IMR-90 (cell line): ENCODE data around the gene INPPL1. TPM values are rescaled to one million over a fixed set of nuclear protein-coding genes. Genes with fewer than 3 reads are reported as not detected.

ENCODE experiments used
- ATAC-seq: fragments of 200-7000 bp; cut with Tn5 transposase; 2 replicates; pipeline ENCODE4 v1.9.1; 2020; ENCODE audit warnings: low read depth, mild to moderate bottlenecking, moderate library complexity
- BruUV-seq: library from RNA; stranded (reverse); fragments of 400-500 nt; replicated peaks from 2 replicates; lab custom pipeline; 2021; lab: Mats Ljungman, UMichigan
- CTCF ChIA-PET: fragments of 300-600 bp; formaldehyde crosslinking; extraction: SDS; loops from one replicate; lab custom pipeline; 2021; ENCODE audit warnings: antibody characterized with exemption; lab: Yijun Ruan, JAX
- POLR2A ChIA-PET: fragments of 300-600 bp; sonication (Branson Sonifier 250); formaldehyde crosslinking; loops from one replicate; lab custom pipeline; 2022; ENCODE audit warnings: antibody characterized with exemption; ENCODE audit not compliant: unreplicated experiment; lab: Charles Lee
- DNase-seq: peaks from one replicate; pipeline ENCODE4 v3.0.0; 2013
- H2AFZ ChIP-seq: replicated peaks from 2 replicates; pipeline ENCODE3; 2013; ENCODE audit warnings: low read length, mild to moderate bottlenecking; ENCODE audit not compliant: poor library complexity
- H2AK5ac ChIP-seq: 2 replicates; pipeline ENCODE4 v1.6.1; 2013; ENCODE audit warnings: low read depth, low read length, inconsistent platforms
- H2AK9ac ChIP-seq: replicated peaks from 2 replicates; pipeline ENCODE3; 2013; ENCODE audit warnings: mild to moderate bottlenecking, low read depth, low read length, moderate library complexity; ENCODE audit not compliant: poor library complexity
- H2BK120ac ChIP-seq: 2 replicates; pipeline ENCODE4 v1.6.1; 2013; ENCODE audit warnings: low read depth, low read length, inconsistent platforms
- H2BK15ac ChIP-seq: 3 replicates; pipeline ENCODE4 v1.6.1; 2013; ENCODE audit warnings: low read depth, low read length, inconsistent platforms
- H2BK20ac ChIP-seq: 2 replicates; pipeline ENCODE4 v1.6.1; 2013; ENCODE audit warnings: low read depth, mild to moderate bottlenecking, inconsistent platforms, low read length, moderate library complexity
- H2BK5ac ChIP-seq: 2 replicates; pipeline ENCODE4 v1.6.1; 2013; ENCODE audit warnings: mild to moderate bottlenecking, low read depth, low read length, inconsistent platforms; ENCODE audit not compliant: poor library complexity, severe bottlenecking
- H3K14ac ChIP-seq: replicated peaks from 2 replicates; pipeline ENCODE4 v1.6.1; 2013; ENCODE audit warnings: low read depth, low read length, inconsistent platforms
- H3K18ac ChIP-seq: 2 replicates; pipeline ENCODE4 v1.6.1; 2013; ENCODE audit warnings: low read depth, low read length, control low read depth
- H3K23ac ChIP-seq: 2 replicates; pipeline ENCODE4 v1.6.1; 2013; ENCODE audit warnings: low read depth, low read length, inconsistent platforms
- H3K27ac ChIP-seq: 2 replicates; pipeline ENCODE4 v1.5.1; 2013; ENCODE audit warnings: mild to moderate bottlenecking, control low read depth, low read length; ENCODE audit not compliant: insufficient read depth
- H3K27me3 ChIP-seq: 2 replicates; pipeline ENCODE4 v1.6.1; 2013; ENCODE audit warnings: low read length; ENCODE audit not compliant: control insufficient read depth, insufficient read depth
- H3K36me3 ChIP-seq: 2 replicates; pipeline ENCODE4 v1.6.1; 2013; ENCODE audit warnings: low read length, mixed read lengths; ENCODE audit not compliant: control insufficient read depth, insufficient read depth
- H3K4ac ChIP-seq: 2 replicates; pipeline ENCODE4 v1.6.1; 2013; ENCODE audit warnings: low read depth, low read length, inconsistent platforms
- H3K4me1 ChIP-seq: 2 replicates; pipeline ENCODE4 v1.6.1; 2013; ENCODE audit warnings: low read length, mixed read lengths; ENCODE audit not compliant: control insufficient read depth, insufficient read depth
- H3K4me2 ChIP-seq: 2 replicates; pipeline ENCODE4 v1.6.1; 2013; ENCODE audit warnings: low read depth, mild to moderate bottlenecking, control low read depth, low read length, moderate library complexity
- H3K4me3 ChIP-seq: 2 replicates; pipeline ENCODE4 v1.5.1; 2013; ENCODE audit warnings: low read depth, mild to moderate bottlenecking, control low read depth, low read length, moderate library complexity; ENCODE audit not compliant: insufficient read depth
- H3K56ac ChIP-seq: 2 replicates; pipeline ENCODE4 v1.6.1; 2013; ENCODE audit warnings: low read length, inconsistent platforms; ENCODE audit not compliant: insufficient read depth; ENCODE audit errors: extremely low read depth
- H3K79me1 ChIP-seq, 2 experiments: 2 replicates each; pipeline ENCODE4 v1.6.1; 2013; ENCODE audit warnings: low read length in 2 of 2, inconsistent platforms in 1 of 2, low read depth in 1 of 2
- H3K9ac ChIP-seq: 2 replicates; pipeline ENCODE4 v1.6.1; 2013; ENCODE audit warnings: low read depth, low read length, control low read depth
- H3K9me1 ChIP-seq: 2 replicates; pipeline ENCODE4 v1.6.1; 2013; ENCODE audit warnings: low read length, inconsistent platforms; ENCODE audit not compliant: insufficient read depth
- H3K9me3 ChIP-seq: 2 replicates; pipeline ENCODE4 v1.6.1; 2013; ENCODE audit warnings: low read length; ENCODE audit not compliant: control insufficient read depth, insufficient read depth
- H4K20me1 ChIP-seq: 2 replicates; pipeline ENCODE4 v1.6.1; 2013; ENCODE audit warnings: low read length, inconsistent platforms; ENCODE audit not compliant: insufficient read depth
- H4K5ac ChIP-seq: 2 replicates; pipeline ENCODE4 v1.6.1; 2013; ENCODE audit warnings: mild to moderate bottlenecking, low read depth, low read length, control low read depth
- H4K8ac ChIP-seq, 2 experiments: 2 replicates each; pipeline ENCODE4 v1.6.1; 2013; ENCODE audit warnings: low read depth in 2 of 2, low read length in 2 of 2, control low read depth in 1 of 2, inconsistent platforms in 1 of 2
- H4K91ac ChIP-seq: 2 replicates; pipeline ENCODE4 v1.6.1; 2013; ENCODE audit warnings: low read depth, low read length, inconsistent platforms; ENCODE audit not compliant: insufficient read depth
- BHLHE40 ChIP-seq: fragments of 150-350 bp; IDR thresholded peaks from 2 replicates; pipeline ENCODE4 v1.6.1; 2016; ENCODE audit warnings: mild to moderate bottlenecking, low read depth, low read length
- CEBPB ChIP-seq: IDR thresholded peaks from 2 replicates; pipeline ENCODE4 v1.6.1; 2012; ENCODE audit warnings: low read depth, low read length, improper control_type of control experiment
- CHD1 ChIP-seq: IDR thresholded peaks from 2 replicates; pipeline ENCODE4 v1.6.1; 2012; ENCODE audit warnings: low read depth, low read length, improper control_type of control experiment
- FOS ChIP-seq: fragments of 150-350 bp; IDR thresholded peaks from 2 replicates; pipeline ENCODE4 v1.6.1; 2016; ENCODE audit warnings: low read depth, low read length
- MAFK ChIP-seq: IDR thresholded peaks from 2 replicates; pipeline ENCODE4 v1.6.1; 2012; ENCODE audit warnings: low read depth, low read length, improper control_type of control experiment
- MAZ ChIP-seq: IDR thresholded peaks from 2 replicates; pipeline ENCODE4 v1.6.1; 2012; ENCODE audit warnings: low read depth, mild to moderate bottlenecking, low read length, improper control_type of control experiment, moderate library complexity, borderline replicate concordance
- MXI1 ChIP-seq: IDR thresholded peaks from 2 replicates; pipeline ENCODE4 v1.6.1; 2012; ENCODE audit warnings: low read depth, mild to moderate bottlenecking, low read length, moderate library complexity, borderline replicate concordance
- NFE2L2 ChIP-seq: fragments of 150-350 bp; IDR thresholded peaks from 2 replicates; pipeline ENCODE4 v1.6.1; 2016; ENCODE audit warnings: low read depth, mild to moderate bottlenecking, low read length
- POLR2A ChIP-seq: IDR thresholded peaks from 2 replicates; pipeline ENCODE4 v1.6.1; 2012; ENCODE audit warnings: mild to moderate bottlenecking, low read depth, low read length
- RAD21 ChIP-seq: IDR thresholded peaks from 2 replicates; pipeline ENCODE4 v1.6.1; 2012; ENCODE audit warnings: low read length, improper control_type of control experiment
- RCOR1 ChIP-seq: IDR thresholded peaks from 2 replicates; pipeline ENCODE4 v1.6.1; 2012; ENCODE audit warnings: mild to moderate bottlenecking, low read length, improper control_type of control experiment; ENCODE audit not compliant: insufficient replicate concordance
- RFX5 ChIP-seq: IDR thresholded peaks from 2 replicates; pipeline ENCODE4 v1.8.0; 2012; ENCODE audit warnings: low read depth, mild to moderate bottlenecking, low read length, moderate library complexity
- SMC3 ChIP-seq: fragments of 150-350 bp; IDR thresholded peaks from 2 replicates; pipeline ENCODE4 v1.6.1; 2016; ENCODE audit warnings: low read depth, mild to moderate bottlenecking, antibody characterized with exemption, low read length, moderate library complexity
- WGBS, 2 experiments: methylation state at CpG; one replicate each; pipeline versions ENCODE4 v1.1.5 to v1.1.7; 2013; ENCODE audit warnings: missing lambda C conversion rate in 2 of 2; ENCODE audit not compliant: insufficient read length in 1 of 2; ENCODE audit errors: extremely low coverage in 2 of 2; 5-methylcytosine and 5-hydroxymethylcytosine counted together
- dilution Hi-C: fragments of 300-500 bp; cut with HindIII; formaldehyde crosslinking; loops from one replicate; pipeline ENCODE4 v1.14.3; 2018; ENCODE audit warnings: low sequenced_read_pairs; ENCODE audit not compliant: unreplicated experiment
- in situ Hi-C: fragments of 300-500 bp; cut with MboI; formaldehyde crosslinking; loops from 3 replicates; pipeline ENCODE4 v1.14.3; 2019; ENCODE audit warnings: low sequenced_read_pairs, inconsistent platforms, mixed read lengths
- intact Hi-C: fragments of 100-400 bp; cut with micrococcal nuclease; formaldehyde crosslinking; loops from 2 replicates; pipeline ENCODE4 v1.10.0; 2022
- polyA plus RNA-seq, 3 experiments: library from polyadenylated mRNA; depleted of rRNA; stranded (reverse); fragments of >200 nt; gene quantifications; 2 replicates each; pipeline ENCODE4 v1.2.3, GENCODE V29; 2012; ENCODE audit warnings: low replicate concordance in 1 of 3
- total RNA-seq: library from RNA; depleted of rRNA; stranded (reverse); fragments of >200 nt; gene quantifications from 2 replicates; pipeline ENCODE4 v1.2.3, GENCODE V29; 2012
- TF ChIP-seq, protein P1 (sequence below): conservative IDR thresholded peaks from 2 replicates; pipeline ENCODE4 v1.5.1; 2012; ENCODE audit warnings: mild to moderate bottlenecking, low read depth, low read length, improper control_type of control experiment
- TF ChIP-seq, protein P2 (sequence below): fragments of 150-350 bp; IDR thresholded peaks from 2 replicates; pipeline ENCODE4 v1.6.1; 2017; ENCODE audit warnings: mild to moderate bottlenecking, antibody characterized with exemption, low read length, low read depth
- TF ChIP-seq, protein P3 (sequence below): fragments of 150-350 bp; IDR thresholded peaks from 2 replicates; pipeline ENCODE4 v1.6.1; 2016; ENCODE audit warnings: low read depth, mild to moderate bottlenecking, low read length, moderate library complexity, borderline replicate concordance

INPPL1 gene
- total and polyA plus RNA-seq, 2 of the 4 experiments (the other 2 are of a cell fraction): 27.4 to 105 TPM

DNA sequence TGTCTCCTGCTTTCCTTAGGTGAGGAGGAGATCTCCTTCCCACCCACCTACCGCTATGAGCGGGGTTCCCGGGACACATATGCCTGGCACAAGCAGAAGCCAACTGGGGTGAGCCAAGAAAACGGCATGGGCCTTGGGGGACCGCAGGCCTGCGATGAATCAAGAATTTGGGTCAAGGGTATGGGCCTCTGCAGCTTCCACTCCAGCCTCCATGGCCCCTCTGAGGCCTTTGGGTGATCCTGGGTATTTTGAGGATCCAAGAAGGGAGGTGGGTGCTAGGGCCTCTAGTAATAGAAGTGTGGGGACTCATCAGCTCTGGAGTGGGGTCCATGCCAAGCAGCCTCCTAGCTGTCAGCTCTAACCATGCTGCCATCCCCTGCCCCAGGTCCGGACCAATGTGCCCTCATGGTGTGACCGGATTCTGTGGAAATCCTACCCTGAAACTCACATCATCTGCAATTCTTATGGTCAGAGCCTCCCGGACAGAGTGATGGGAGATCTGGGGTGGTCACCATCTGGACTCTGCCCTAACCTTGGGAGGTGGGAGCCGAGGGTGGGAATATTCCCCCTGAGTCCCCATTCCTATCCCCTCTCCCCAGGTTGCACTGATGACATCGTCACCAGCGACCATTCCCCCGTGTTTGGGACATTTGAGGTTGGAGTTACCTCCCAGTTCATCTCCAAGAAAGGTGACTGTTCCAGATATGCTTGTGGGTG lies 8.6 kb downstream of the INPPL1 start:
- H3K14ac ChIP-seq: no peak overlapping the region
- no peaks in the 10 kb centered on the region for H3K9me3 ChIP-seq
- H4K20me1 ChIP-seq: peaks cover 72% of the 10 kb centered on the region
- H3K18ac ChIP-seq: no peak overlapping the region
- dilution Hi-C loops (no loop called here), intact Hi-C loops (no loop called here), in situ Hi-C loops (no loop called here)
- no peak overlapping the region for H4K5ac ChIP-seq
- no CpG with 5 or more reads among the region's 13 CpGs for WGBS, 2 experiments
- H2BK120ac ChIP-seq: no peak overlapping the region
- no peak overlapping the region for H3K23ac ChIP-seq
- no peaks in the 10 kb centered on the region for H3K27me3 ChIP-seq
- H3K4me2 ChIP-seq: no peak overlapping the region
- no peak for ATAC-seq
- H3K27ac ChIP-seq: no peak overlapping the region
- H2AK9ac ChIP-seq: no peak overlapping the region
- no peak overlapping the region for H2BK20ac ChIP-seq
- no peak overlapping the region for H2BK5ac ChIP-seq
- H3K36me3 ChIP-seq: peaks cover 91% of the 10 kb centered on the region
- H2AFZ ChIP-seq: no peak overlapping the region
- no peak overlapping the region for H2AK5ac ChIP-seq
- ChIA-PET POLR2A (no interaction called here), CTCF (no interaction called here)
- no peak overlapping the region for H3K4me3 ChIP-seq
- no peak for DNase-seq
- no peak overlapping the region for H3K56ac ChIP-seq
- no peaks in the 10 kb centered on the region for H3K9me1 ChIP-seq
- no peak overlapping the region for H3K4ac ChIP-seq
- BruUV-seq: no TSS peak
- H2BK15ac ChIP-seq: no peak overlapping the region
- H4K8ac ChIP-seq: no peak overlapping the region
- no peak overlapping the region for H3K9ac ChIP-seq
- peaks cover 9 to 55% of the 10 kb centered on the region in 2 experiments for H3K79me1 ChIP-seq
- H3K4me1 ChIP-seq: no peaks in the 10 kb centered on the region; the same call in 1 of the 2 replicates
- no peak for TF ChIP-seq CHD1
- TF ChIP-seq, protein P1, sequence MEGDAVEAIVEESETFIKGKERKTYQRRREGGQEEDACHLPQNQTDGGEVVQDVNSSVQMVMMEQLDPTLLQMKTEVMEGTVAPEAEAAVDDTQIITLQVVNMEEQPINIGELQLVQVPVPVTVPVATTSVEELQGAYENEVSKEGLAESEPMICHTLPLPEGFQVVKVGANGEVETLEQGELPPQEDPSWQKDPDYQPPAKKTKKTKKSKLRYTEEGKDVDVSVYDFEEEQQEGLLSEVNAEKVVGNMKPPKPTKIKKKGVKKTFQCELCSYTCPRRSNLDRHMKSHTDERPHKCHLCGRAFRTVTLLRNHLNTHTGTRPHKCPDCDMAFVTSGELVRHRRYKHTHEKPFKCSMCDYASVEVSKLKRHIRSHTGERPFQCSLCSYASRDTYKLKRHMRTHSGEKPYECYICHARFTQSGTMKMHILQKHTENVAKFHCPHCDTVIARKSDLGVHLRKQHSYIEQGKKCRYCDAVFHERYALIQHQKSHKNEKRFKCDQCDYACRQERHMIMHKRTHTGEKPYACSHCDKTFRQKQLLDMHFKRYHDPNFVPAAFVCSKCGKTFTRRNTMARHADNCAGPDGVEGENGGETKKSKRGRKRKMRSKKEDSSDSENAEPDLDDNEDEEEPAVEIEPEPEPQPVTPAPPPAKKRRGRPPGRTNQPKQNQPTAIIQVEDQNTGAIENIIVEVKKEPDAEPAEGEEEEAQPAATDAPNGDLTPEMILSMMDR: no peak
- TF ChIP-seq, protein P2, sequence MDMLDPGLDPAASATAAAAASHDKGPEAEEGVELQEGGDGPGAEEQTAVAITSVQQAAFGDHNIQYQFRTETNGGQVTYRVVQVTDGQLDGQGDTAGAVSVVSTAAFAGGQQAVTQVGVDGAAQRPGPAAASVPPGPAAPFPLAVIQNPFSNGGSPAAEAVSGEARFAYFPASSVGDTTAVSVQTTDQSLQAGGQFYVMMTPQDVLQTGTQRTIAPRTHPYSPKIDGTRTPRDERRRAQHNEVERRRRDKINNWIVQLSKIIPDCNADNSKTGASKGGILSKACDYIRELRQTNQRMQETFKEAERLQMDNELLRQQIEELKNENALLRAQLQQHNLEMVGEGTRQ: no peak
- TF ChIP-seq, protein P3, sequence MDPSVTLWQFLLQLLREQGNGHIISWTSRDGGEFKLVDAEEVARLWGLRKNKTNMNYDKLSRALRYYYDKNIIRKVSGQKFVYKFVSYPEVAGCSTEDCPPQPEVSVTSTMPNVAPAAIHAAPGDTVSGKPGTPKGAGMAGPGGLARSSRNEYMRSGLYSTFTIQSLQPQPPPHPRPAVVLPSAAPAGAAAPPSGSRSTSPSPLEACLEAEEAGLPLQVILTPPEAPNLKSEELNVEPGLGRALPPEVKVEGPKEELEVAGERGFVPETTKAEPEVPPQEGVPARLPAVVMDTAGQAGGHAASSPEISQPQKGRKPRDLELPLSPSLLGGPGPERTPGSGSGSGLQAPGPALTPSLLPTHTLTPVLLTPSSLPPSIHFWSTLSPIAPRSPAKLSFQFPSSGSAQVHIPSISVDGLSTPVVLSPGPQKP: no peak
- TF ChIP-seq RCOR1: no peak
- no peak for TF ChIP-seq RAD21
- TF ChIP-seq MAFK: no peak
- TF ChIP-seq POLR2A: no peak
- TF ChIP-seq NFE2L2: no peak
- no peak for TF ChIP-seq RFX5
- no peak for TF ChIP-seq SMC3
- no peak for TF ChIP-seq BHLHE40
- no peak for TF ChIP-seq MXI1
- no peak for TF ChIP-seq CEBPB
- no peak for TF ChIP-seq MAZ
- no peak for TF ChIP-seq FOS
- no peak overlapping the region for H4K91ac ChIP-seq
